Spleen (tissue), 11 donors: ENCODE measurements around the gene TCF20. TPM values are rescaled to one million over a fixed set of nuclear protein-coding genes. Genes with fewer than 3 reads are reported as not detected.

Experiments used
- DNase-seq: peaks from one replicate; pipeline ENCODE4 v3.0.0-alpha.2; 2020
- H3K27ac ChIP-seq, 8 donors: fragments of 200-600 bp; sonication (generic) in 7 of 8; 1 replicate in 4 of 8; 2 replicates in 4 of 8; pipeline versions ENCODE4 v1.5.0 to v1.8.0; 2016 to 2021; ENCODE audit warnings: inconsistent platforms in 4 of 8, mild to moderate bottlenecking in 4 of 8, moderate library complexity in 1 of 8
- H3K27me3 ChIP-seq, 7 donors: fragments of 200-600 bp; sonication (generic) in 6 of 7; replicated peaks in 1 of 7; 1 replicate in 4 of 7; 2 replicates in 3 of 7; pipeline versions ENCODE4 v1.5.0 to v1.8.0; 2016 to 2021; ENCODE audit warnings: inconsistent platforms in 3 of 7, mild to moderate bottlenecking in 1 of 7
- H3K36me3 ChIP-seq, 6 donors: fragments of 200-600 bp; sonication (generic) in 5 of 6; 1 replicate in 4 of 6; 2 replicates in 2 of 6; pipeline versions ENCODE4 v1.5.0 to v1.8.0; 2016 to 2021; ENCODE audit warnings: inconsistent platforms in 2 of 6
- H3K4me1 ChIP-seq, 6 donors: fragments of 200-600 bp; sonication (generic) in 5 of 6; 1 replicate in 3 of 6; 2 replicates in 3 of 6; pipeline versions ENCODE4 v1.5.0 to v1.8.0; 2016 to 2021; ENCODE audit warnings: inconsistent platforms in 3 of 6
- H3K4me3 ChIP-seq, 8 donors: fragments of 200-600 bp; sonication (generic) in 7 of 8; 1 replicate in 4 of 8; 2 replicates in 4 of 8; pipeline versions ENCODE4 v1.5.0 to v1.8.0; 2016 to 2021; ENCODE audit warnings: inconsistent platforms in 4 of 8, mild to moderate bottlenecking in 4 of 8, moderate library complexity in 2 of 8
- H3K9me3 ChIP-seq, 8 donors: fragments of 200-600 bp; sonication (generic) in 7 of 8; 1 replicate in 4 of 8; 2 replicates in 4 of 8; pipeline versions ENCODE4 v1.5.0 to v1.8.0; 2016 to 2021; ENCODE audit warnings: inconsistent platforms in 4 of 8
- CTCF ChIP-seq, 11 experiments: fragments of 200-600 bp in 7 of 11; fragments of 450-650 bp in 4 of 11; sonication (generic) in 4 of 11; IDR thresholded peaks in 8 of 11; conservative IDR thresholded peaks in 3 of 11; 1 replicate in 7 of 11; 2 replicates in 4 of 11; pipeline versions ENCODE4 v1.4.0 to v1.8.0; 2016 to 2021; ENCODE audit warnings: antibody characterized with exemption in 11 of 11, inconsistent platforms in 4 of 11, mild to moderate bottlenecking in 1 of 11
- POLR2A ChIP-seq, 3 donors: fragments of 450-650 bp; IDR thresholded peaks; one replicate each; pipeline ENCODE4 v1.5.1; 2017; ENCODE audit warnings: antibody characterized with exemption in 3 of 3, mild to moderate bottlenecking in 1 of 3
- POLR2AphosphoS5 ChIP-seq, 3 donors: sonication (generic); formaldehyde crosslinking; IDR thresholded peaks; one replicate each; pipeline ENCODE4 v1.5.1; 2017; ENCODE audit warnings: antibody characterized with exemption in 3 of 3
- WGBS, 5 donors: extraction: QIAGEN DNeasy Blood & Tissue Kit in 3 of 5; methylation state at CpG; one replicate each; pipeline versions ENCODE4 v1.1.5 to v1.1.7; 2013 to 2018; 5-methylcytosine and 5-hydroxymethylcytosine counted together
- intact Hi-C: fragments of 100-400 bp; cut with DNase I; formaldehyde crosslinking; loops from one replicate; pipeline ENCODE4 v1.15.0; 2023; ENCODE audit warnings: low total_unique reads
- polyA plus RNA-seq, 3 donors: library from polyadenylated mRNA; stranded (reverse); fragments of 200-250 nt; gene quantifications; one replicate each; pipeline ENCODE4 v1.2.1, GENCODE V29; 2013
- total RNA-seq, 7 donors: library from RNA; depleted of rRNA in 3 of 7; stranded (reverse); fragments of >200 nt in 3 of 7; fragmentation: NEBNext Ultra II Directional in 4 of 7; extraction: Animal tissue kit (Norgen Biotek cat#: 25700) in 4 of 7; gene quantifications; one replicate each; pipeline versions ENCODE4 v1.1.0 to v1.2.1, GENCODE V29; 2016 to 2021
- donor health status: healthy with polysubstance abuse.
- donor health status: DM: no; HTN: no; CAD: no; lungs with moderate emphysema.
- donor health status: DM: no; HTN: no; CAD: no.
- donor health status: Bipolar disorder and iron deficiency.
- donor health status: healthy.
- donor health status: DM: no; HTN: no; CAD: no.
- donor health status: DM: yes; HTN: yes; CAD: no.

The TCF20 gene
- total and polyA plus RNA-seq, 10 donors = 4.4 to 54.1 (median 41.9) TPM

- Histone ChIP-seq H3K36me3 (no peaks in the 10 kb centered on the region), H3K9me3 (peaks cover 0 to under 1% (median 0%) of the 10 kb centered on the region in 8 donors), H3K27ac (no peak overlapping the region), H3K4me1 (peaks cover 14 to 81% (median 35%) of the 10 kb centered on the region in 6 donors), H3K4me3 (no peak overlapping the region), H3K27me3 (no peaks in the 10 kb centered on the region)
- no peak for TF ChIP-seq POLR2A (IDR thresholded peaks at IDR 0.05)
- no peak for TF ChIP-seq CTCF (IDR thresholded peaks at IDR 0.05 in 8 of 11, conservative IDR thresholded peaks at IDR 0.05 in 3 of 11)
- no peak for TF ChIP-seq POLR2AphosphoS5 (IDR thresholded peaks at IDR 0.05)
- intact Hi-C loops = no loop called here
- 89 to 95% (median 91%) methylated on average over 3 of the region's 3 CpGs for WGBS, 5 donors
- no peak for DNase-seq
Observed at GRCh38 chr22:42231929-42232328, 38.5 kb downstream of the TCF20 start.

- peaks cover 14 to 74% (median 38%) of the 10 kb centered on the region in 6 donors for H3K4me1 ChIP-seq
- H3K36me3 ChIP-seq = no peaks in the 10 kb centered on the region
- H3K4me3 ChIP-seq = no peak overlapping the region
- H3K27me3 ChIP-seq = no peaks in the 10 kb centered on the region
- H3K27ac ChIP-seq = peak overlapping the region in 1 of 8 donors; percentile 11
- WGBS, 5 donors = 60 to 74% (median 74%) methylated on average over 6 of the region's 6 CpGs
- H3K9me3 ChIP-seq = no peaks in the 10 kb centered on the region
- TF ChIP-seq POLR2AphosphoS5 (IDR thresholded peaks at IDR 0.05) (peak in 1 of 3 donors; percentile 23), CTCF (IDR thresholded peaks at IDR 0.05 in 8 of 11, conservative IDR thresholded peaks at IDR 0.05 in 3 of 11) (no peak)
- intact Hi-C loops = no loop called here
- DNase-seq = no peak
Observed at GRCh38 chr22:42229455-42230149, 40.9 kb downstream of the TCF20 start.

- intact Hi-C loops = no loop called here
- WGBS, 5 donors = 85 to 96% (median 89%) methylated on average over 4 of the region's 4 CpGs
Observed at GRCh38 chr22:42228483-42228882, 42.0 kb downstream of the TCF20 start.

More at GRCh38 chr22:42228483-42228882, 42.0 kb downstream of the TCF20 start:
- peaks cover 14 to 71% (median 37%) of the 10 kb centered on the region in 6 donors for H3K4me1 ChIP-seq
- TF ChIP-seq POLR2AphosphoS5 (IDR thresholded peaks at IDR 0.05) = no peak
- TF ChIP-seq CTCF (IDR thresholded peaks at IDR 0.05 in 8 of 11, conservative IDR thresholded peaks at IDR 0.05 in 3 of 11) = no peak
- no peak for TF ChIP-seq POLR2A (IDR thresholded peaks at IDR 0.05)
- H3K36me3 ChIP-seq = no peaks in the 10 kb centered on the region
- no peak overlapping the region for H3K4me3 ChIP-seq
- no peak for DNase-seq
- no peak overlapping the region for H3K27ac ChIP-seq
- H3K27me3 ChIP-seq = no peaks in the 10 kb centered on the region
- H3K9me3 ChIP-seq = no peaks in the 10 kb centered on the region
